ENCODE measurements around the gene STK26.

GRCh38 chrX:132107291-132107690 lies 84.2 kb downstream of the STK26 start:
- TF ChIP-seq CTCF (conservative IDR thresholded peaks at IDR 0.05; ENCODE audit: low read depth in 2 of 2) (no peak), REST (IDR thresholded peaks at IDR 0.05; ENCODE audit: unreplicated experiment) (no peak), EZH2phosphoT487 (IDR thresholded peaks at IDR 0.05; ENCODE audit: unreplicated experiment) (no peak), EZH2 (IDR thresholded peaks at IDR 0.05; ENCODE audit: low read depth, unreplicated experiment) (no peak), ZNF114 (CRISPR knock-in tag; IDR thresholded peaks at IDR 0.05) (no peak), STAT1 (IDR thresholded peaks at IDR 0.05; ENCODE audit: unreplicated experiment) (no peak)

All from GM23338 (cell line).